Coronary artery (tissue), 2 donors: ENCODE results near the gene NUP210.
A peak's percentile ranks its signal among the peaks of the same experiment; 100 is the strongest.

ENCODE experiments used
- DNase-seq: peaks from one replicate; pipeline ENCODE4 v3.0.0-alpha.2; 2017; ENCODE audit warnings: low spot score
- H3K27ac ChIP-seq, 2 donors: fragments of 200-600 bp; sonication (generic); one replicate each; pipeline ENCODE4 v1.5.1; 2016 to 2019
- H3K4me3 ChIP-seq: fragments of 200-600 bp; sonication (generic); 2 replicates; pipeline ENCODE4 v1.5.1; 2016; ENCODE audit warnings: mild to moderate bottlenecking, moderate library complexity
- CTCF ChIP-seq: fragments of 200-600 bp; sonication (generic); IDR thresholded peaks from one replicate; pipeline ENCODE4 v1.5.1; 2019; ENCODE audit warnings: antibody characterized with exemption

NUP210 gene

GRCh38 chr3:13419505-13420044 lies 547 bp downstream of the NUP210 start:
- no peak for TF ChIP-seq CTCF
- Histone ChIP-seq H3K4me3 (peak overlapping the region; percentile 75), H3K27ac (peak overlapping the region; percentile 23 to 32)
- DNase-seq = no peak

DNA sequence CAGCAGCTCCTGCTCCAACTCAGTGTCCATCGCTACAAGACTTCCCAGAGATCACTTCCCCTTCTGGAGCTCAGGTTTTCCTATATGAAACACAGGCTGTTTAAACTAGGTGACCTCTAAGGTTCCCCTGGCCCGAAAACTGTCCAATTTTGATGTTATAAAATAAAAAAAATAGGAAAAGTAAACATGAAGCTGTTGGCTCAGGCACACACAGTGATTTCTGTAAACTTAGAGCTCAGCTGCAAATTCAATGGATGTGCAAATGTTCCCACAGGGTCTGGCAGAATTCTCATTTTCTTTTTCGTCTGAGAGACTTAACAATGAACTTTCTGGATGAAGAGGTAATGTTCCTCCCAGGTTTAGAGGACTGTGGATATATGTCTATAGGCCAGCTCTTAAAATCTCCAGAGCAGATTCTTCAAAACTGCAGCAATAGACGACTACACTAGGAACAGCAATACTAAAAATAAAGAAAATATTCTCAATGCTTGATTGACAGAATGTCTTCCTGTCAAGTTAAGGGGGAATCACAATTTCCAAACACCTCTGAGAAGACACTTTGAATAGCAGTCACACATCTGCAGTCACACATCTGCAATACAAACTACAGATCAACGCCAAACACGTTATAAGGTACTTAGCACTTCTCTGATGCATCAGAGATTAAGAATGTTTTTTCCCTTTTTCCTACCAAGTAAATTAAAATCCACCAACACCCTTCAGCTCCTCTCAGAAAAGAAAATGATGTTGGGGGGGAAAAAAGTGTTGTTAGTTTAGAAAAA lies 2.8 kb downstream of the NUP210 start:
- TF ChIP-seq CTCF = no peak
- Histone ChIP-seq H3K4me3 (no peak overlapping the region), H3K27ac (no peak overlapping the region)
- DNase-seq = no peak

GRCh38 chr3:13415997-13416793 lies 3.9 kb downstream of the NUP210 start:
- no peak overlapping the region for H3K27ac ChIP-seq
- TF ChIP-seq CTCF = no peak
- H3K4me3 ChIP-seq = no peak overlapping the region
- DNase-seq = no peak

DNA sequence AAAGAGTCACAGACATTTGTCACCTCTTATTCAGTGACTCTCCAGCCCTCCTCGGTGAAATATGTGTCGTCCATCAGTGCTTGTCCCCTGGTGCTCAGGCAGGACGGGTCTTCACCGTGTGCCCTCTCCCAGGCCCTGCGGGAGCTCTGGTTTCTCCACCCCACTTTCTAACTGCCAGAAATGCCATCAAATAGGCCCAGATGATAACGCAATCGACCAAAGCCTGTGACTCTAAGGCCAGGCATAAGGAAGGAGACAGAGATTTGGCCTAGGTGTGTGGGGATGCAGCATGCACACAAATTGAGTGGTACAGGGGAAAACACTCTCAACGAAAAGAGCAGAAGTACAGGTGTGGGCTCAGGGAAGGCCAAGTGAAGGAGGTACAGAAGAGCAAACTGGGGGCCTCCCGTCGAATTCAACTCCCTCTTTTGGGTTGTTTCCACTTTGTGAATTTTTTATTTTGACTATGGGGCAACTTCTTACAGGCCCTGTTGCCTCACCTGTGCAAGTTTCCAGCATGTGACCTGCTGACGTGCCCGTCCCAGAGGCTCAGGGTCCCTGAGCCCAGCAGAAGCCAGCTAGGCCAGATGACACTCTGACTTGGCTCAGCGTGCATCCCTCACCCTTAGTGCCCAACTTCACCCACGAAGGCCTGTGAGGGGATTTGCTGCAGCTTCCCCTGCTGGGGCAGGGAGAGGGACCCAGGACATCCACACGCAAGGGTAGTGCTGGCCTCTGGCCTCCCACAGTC lies 4.7 kb downstream of the NUP210 start:
- Histone ChIP-seq H3K27ac (no peak overlapping the region), H3K4me3 (no peak overlapping the region)
- DNase-seq = no peak
- TF ChIP-seq CTCF = no peak

DNA sequence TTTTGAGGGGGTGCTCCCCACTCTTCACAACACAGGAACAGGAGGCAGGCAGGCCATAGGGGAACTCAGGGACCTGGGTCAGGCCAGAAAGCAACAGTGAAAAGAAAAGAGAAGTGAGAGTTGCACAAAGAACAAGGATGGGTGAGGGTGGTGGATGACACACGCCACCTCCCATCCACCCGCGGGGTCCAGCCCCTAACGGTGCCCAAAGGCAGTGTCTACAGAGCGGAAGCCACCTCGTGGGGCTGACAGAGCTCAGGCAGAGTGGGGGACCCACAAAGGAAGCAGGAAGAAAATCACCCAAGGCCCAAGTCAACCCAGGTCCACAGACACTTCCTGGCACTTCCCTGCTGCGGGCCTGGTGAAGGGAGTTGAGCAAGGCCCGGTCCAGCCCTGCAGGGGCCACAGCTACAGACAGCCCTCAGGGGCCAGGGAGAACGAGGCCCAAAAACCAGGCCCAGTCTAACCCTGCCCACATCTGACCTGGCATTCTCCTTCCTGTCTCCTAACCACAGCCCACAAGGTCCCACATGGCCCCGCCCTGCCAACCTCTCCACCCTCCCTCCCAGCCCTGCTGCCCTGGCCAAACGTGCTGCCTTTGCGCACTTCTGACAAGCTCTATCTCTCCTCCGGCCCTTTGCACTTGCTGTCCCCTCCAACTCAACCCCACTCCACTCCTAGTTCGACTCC lies 5.9 kb downstream of the NUP210 start:
- Histone ChIP-seq H3K27ac (peak overlapping the region in 1 of 2 donors; percentile 55), H3K4me3 (no peak overlapping the region)
- no peak for DNase-seq
- TF ChIP-seq CTCF = no peak

DNA sequence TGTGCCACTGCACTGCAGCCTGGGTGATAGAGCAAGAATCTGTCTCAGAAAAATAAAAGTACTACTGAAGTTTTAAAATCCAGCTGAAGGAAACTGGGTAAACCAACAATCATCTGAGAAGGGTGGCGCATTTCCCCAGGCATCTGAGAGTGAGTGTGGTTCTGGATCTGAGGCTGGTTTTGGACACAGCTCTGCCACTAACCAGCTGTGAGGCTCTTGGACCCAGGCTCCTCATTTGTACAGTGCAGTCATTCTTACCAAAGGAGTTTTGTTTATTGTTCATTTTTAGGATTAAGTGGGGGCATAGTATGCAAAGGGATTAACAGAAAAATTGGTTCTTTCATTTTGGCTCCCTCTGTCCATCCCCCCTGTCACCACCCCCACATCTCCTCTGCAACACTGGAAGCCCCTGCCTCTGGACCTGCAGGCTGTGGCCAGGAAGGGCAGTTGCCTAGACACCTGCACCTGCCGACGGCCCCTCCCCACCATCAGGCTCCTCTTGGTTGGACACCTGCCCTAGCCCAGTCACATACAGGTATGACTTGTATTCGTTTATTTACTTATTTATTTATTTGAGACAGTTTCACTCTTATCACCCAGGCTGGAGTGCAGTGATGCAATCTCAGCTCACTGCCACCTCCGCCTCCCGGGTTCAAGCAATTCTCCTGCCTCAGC lies 8.8 kb downstream of the NUP210 start:
- H3K27ac ChIP-seq = no peak overlapping the region
- H3K4me3 ChIP-seq = no peak overlapping the region
- TF ChIP-seq CTCF = no peak
- no peak for DNase-seq
